Stimulated activated CD8-positive, alpha-beta memory T cell treated with anti-CD3 and anti-CD28 coated beads, Interleukin-12 subunit alpha, Interleukin-12 subunit beta, amount 100 ng/mL, for 1 hour (primary cell): Measurements from ENCODE around the gene CYP11A1.

Experiments used
- DNase-seq: peaks from one replicate; pipeline ENCODE4 v3.0.0-alpha.2; 2020; ENCODE audit warnings: low read depth

CYP11A1 gene

GRCh38 chr15:74347757-74348250 is 19.6 kb downstream of the CYP11A1 start:
- DNase-seq: no peak

GRCh38 chr15:74345051-74345450 is 22.4 kb downstream of the CYP11A1 start:
- DNase-seq: no peak

- DNase-seq: no peak
Measured at GRCh38 chr15:74343797-74344127, 23.7 kb downstream of the CYP11A1 start.

- DNase-seq: no peak
Measured at GRCh38 chr15:74343127-74343796, 24.2 kb downstream of the CYP11A1 start.

- DNase-seq: no peak
Measured at GRCh38 chr15:74340150-74340549, 27.3 kb downstream of the CYP11A1 start.

- DNase-seq: no peak
Measured at GRCh38 chr15:74339371-74339770, 28.1 kb downstream of the CYP11A1 start.

GRCh38 chr15:74338676-74339075 is 28.8 kb downstream of the CYP11A1 start:
- DNase-seq: no peak

- DNase-seq: no peak
Measured at GRCh38 chr15:74337607-74338211, 29.7 kb downstream of the CYP11A1 start.

- DNase-seq: no peak
Measured at GRCh38 chr15:74337146-74337545, 30.3 kb downstream of the CYP11A1 start.

- no peak for DNase-seq
Measured at GRCh38 chr15:74336061-74337005, 31.1 kb downstream of the CYP11A1 start.

GRCh38 chr15:74335396-74335795 is 32.0 kb downstream of the CYP11A1 start:
- DNase-seq: no peak

- no peak for DNase-seq
Measured at GRCh38 chr15:74334127-74334526, 33.3 kb downstream of the CYP11A1 start.

- DNase-seq: no peak
Measured at GRCh38 chr15:74333662-74334061, 33.8 kb downstream of the CYP11A1 start.

GRCh38 chr15:74333093-74333492 is 34.4 kb downstream of the CYP11A1 start:
- no peak for DNase-seq

GRCh38 chr15:74332611-74333010 is 34.8 kb downstream of the CYP11A1 start:
- no peak for DNase-seq

- DNase-seq: no peak
Measured at GRCh38 chr15:74332011-74332410, 35.4 kb downstream of the CYP11A1 start.

- no peak for DNase-seq
Measured at GRCh38 chr15:74330861-74331408, 36.5 kb downstream of the CYP11A1 start.

GRCh38 chr15:74328331-74329056 is 39.0 kb downstream of the CYP11A1 start:
- no peak for DNase-seq

- no peak for DNase-seq
Measured at GRCh38 chr15:74327756-74328155, 39.7 kb downstream of the CYP11A1 start.

GRCh38 chr15:74326746-74327145 is 40.7 kb downstream of the CYP11A1 start:
- no peak for DNase-seq

GRCh38 chr15:74324714-74325113 is 42.7 kb downstream of the CYP11A1 start:
- DNase-seq: no peak
